Activated gamma-delta T cell treated with Interleukin-2 at 50 U/mL for 16 hours (primary cell): ENCODE data around the gene SLC35B1.

ENCODE experiments used
- DNase-seq: peaks from one replicate; pipeline ENCODE4 v3.0.0-alpha.2; 2020

Gene SLC35B1

GRCh38 chr17:49670002-49670401 is 37.8 kb downstream of the SLC35B1 start:
- DNase-seq = no peak

- no peak for DNase-seq
Observed at GRCh38 chr17:49667854-49668253, 39.9 kb downstream of the SLC35B1 start.

- DNase-seq = no peak
Observed at GRCh38 chr17:49664706-49665211, 43.0 kb downstream of the SLC35B1 start.

- DNase-seq = no peak
Observed at GRCh38 chr17:49659661-49660382, 47.9 kb downstream of the SLC35B1 start.

- no peak for DNase-seq
Observed at GRCh38 chr17:49656247-49656646, 51.5 kb downstream of the SLC35B1 start.
